ENCODE data around the gene VSTM1. TPM values are rescaled to one million over a fixed set of nuclear protein-coding genes. Genes with fewer than 3 reads are reported as not detected.

The VSTM1 gene
- total and polyA plus RNA-seq, 4 donors = 0.07 to 1.3 TPM; not detected in 2

DNA sequence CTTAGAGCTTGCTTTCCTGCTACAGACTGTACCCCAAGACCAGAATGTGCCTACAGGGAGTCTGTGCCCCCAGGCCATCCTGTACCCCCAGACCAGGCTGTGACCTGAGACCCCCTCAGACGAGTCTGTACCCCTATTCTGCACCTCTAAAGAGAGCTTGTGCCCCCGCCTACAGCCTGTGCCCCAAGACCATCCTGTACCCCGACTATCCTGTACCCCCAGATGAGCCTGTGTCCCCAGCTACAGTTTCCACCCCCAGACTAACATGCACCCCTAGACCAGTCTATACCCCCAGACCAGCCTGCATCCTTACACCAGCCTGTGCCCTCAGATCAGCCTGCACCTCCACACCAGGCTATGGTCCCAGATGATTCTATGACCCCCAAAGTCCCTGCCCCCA lies 70.2 kb downstream of the VSTM1 start (continued):
- TF ChIP-seq YY1 (IDR thresholded peaks at IDR 0.05) = no peak
- TF ChIP-seq, protein P1, sequence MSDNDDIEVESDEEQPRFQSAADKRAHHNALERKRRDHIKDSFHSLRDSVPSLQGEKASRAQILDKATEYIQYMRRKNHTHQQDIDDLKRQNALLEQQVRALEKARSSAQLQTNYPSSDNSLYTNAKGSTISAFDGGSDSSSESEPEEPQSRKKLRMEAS (IDR thresholded peaks at IDR 0.05) = no peak

DNA sequence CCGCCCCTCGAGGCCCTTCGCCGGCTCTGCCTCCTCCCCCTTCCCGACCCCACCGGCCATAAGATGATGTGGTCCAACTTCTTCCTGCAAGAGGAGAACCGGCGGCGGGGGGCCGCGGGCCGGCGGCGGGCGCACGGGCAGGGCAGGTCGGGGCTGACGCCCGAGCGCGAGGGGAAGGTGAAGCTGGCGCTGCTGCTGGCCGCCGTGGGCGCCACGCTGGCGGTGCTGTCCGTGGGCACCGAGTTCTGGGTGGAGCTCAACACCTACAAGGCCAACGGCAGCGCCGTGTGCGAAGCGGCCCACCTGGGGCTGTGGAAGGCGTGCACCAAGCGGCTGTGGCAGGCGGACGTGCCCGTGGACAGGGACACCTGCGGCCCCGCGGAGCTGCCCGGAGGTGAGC lies 70.9 kb downstream of the VSTM1 start:
- Histone ChIP-seq H3K9me3 (ENCODE audit: control insufficient read depth in 4 of 4, low read length in 3 of 4) (no peaks in the 10 kb centered on the region), H3K27me3 (ENCODE audit: control insufficient read depth in 4 of 4, insufficient read depth in 4 of 4, low read length in 3 of 4) (peaks cover 0 to 8% (median 4%) of the 10 kb centered on the region in 4 donors), H3K9ac (ENCODE audit: low read depth in 1 of 2, low read length in 2 of 2) (no peak overlapping the region), H3K4me3 (ENCODE audit: low read depth in 1 of 3, low read length in 3 of 3) (no peak overlapping the region), H3K36me3 (ENCODE audit: control insufficient read depth in 4 of 4, insufficient read depth in 3 of 4, low read depth in 1 of 4, low read length in 3 of 4) (no peaks in the 10 kb centered on the region), H3K4me1 (ENCODE audit: control insufficient read depth in 4 of 4, insufficient read depth in 4 of 4, low read length in 3 of 4) (no peaks in the 10 kb centered on the region), H3K27ac (ENCODE audit: low read depth in 1 of 2, low read length in 2 of 2) (no peak overlapping the region)
- TF ChIP-seq TAF1 (conservative IDR thresholded peaks at IDR 0.05) = no peak
- TF ChIP-seq, protein P2, sequence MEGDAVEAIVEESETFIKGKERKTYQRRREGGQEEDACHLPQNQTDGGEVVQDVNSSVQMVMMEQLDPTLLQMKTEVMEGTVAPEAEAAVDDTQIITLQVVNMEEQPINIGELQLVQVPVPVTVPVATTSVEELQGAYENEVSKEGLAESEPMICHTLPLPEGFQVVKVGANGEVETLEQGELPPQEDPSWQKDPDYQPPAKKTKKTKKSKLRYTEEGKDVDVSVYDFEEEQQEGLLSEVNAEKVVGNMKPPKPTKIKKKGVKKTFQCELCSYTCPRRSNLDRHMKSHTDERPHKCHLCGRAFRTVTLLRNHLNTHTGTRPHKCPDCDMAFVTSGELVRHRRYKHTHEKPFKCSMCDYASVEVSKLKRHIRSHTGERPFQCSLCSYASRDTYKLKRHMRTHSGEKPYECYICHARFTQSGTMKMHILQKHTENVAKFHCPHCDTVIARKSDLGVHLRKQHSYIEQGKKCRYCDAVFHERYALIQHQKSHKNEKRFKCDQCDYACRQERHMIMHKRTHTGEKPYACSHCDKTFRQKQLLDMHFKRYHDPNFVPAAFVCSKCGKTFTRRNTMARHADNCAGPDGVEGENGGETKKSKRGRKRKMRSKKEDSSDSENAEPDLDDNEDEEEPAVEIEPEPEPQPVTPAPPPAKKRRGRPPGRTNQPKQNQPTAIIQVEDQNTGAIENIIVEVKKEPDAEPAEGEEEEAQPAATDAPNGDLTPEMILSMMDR (IDR thresholded peaks at IDR 0.05; ENCODE audit: low read depth, low read length, missing input control) = no peak
- TF ChIP-seq, protein P1 (IDR thresholded peaks at IDR 0.05) = no peak
- TF ChIP-seq JUND (IDR thresholded peaks at IDR 0.05) = no peak
- no peak for TF ChIP-seq FOXA2 (IDR thresholded peaks at IDR 0.05)
- TF ChIP-seq, protein P3, sequence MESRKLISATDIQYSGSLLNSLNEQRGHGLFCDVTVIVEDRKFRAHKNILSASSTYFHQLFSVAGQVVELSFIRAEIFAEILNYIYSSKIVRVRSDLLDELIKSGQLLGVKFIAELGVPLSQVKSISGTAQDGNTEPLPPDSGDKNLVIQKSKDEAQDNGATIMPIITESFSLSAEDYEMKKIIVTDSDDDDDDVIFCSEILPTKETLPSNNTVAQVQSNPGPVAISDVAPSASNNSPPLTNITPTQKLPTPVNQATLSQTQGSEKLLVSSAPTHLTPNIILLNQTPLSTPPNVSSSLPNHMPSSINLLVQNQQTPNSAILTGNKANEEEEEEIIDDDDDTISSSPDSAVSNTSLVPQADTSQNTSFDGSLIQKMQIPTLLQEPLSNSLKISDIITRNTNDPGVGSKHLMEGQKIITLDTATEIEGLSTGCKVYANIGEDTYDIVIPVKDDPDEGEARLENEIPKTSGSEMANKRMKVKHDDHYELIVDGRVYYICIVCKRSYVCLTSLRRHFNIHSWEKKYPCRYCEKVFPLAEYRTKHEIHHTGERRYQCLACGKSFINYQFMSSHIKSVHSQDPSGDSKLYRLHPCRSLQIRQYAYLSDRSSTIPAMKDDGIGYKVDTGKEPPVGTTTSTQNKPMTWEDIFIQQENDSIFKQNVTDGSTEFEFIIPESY (IDR thresholded peaks at IDR 0.05) = no peak
- TF ChIP-seq RXRA (IDR thresholded peaks at IDR 0.05) = no peak
- no peak for TF ChIP-seq FOXA1 (IDR thresholded peaks at IDR 0.05)
- TF ChIP-seq, protein P4, sequence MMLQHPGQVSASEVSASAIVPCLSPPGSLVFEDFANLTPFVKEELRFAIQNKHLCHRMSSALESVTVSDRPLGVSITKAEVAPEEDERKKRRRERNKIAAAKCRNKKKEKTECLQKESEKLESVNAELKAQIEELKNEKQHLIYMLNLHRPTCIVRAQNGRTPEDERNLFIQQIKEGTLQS (IDR thresholded peaks at IDR 0.05) = no peak
- TF ChIP-seq EGR1 (IDR thresholded peaks at IDR 0.05; ENCODE audit: low read depth in 2 of 2) = no peak
- no peak for TF ChIP-seq NR2F2 (IDR thresholded peaks at IDR 0.05)
- no peak for TF ChIP-seq SP1 (IDR thresholded peaks at IDR 0.05)
- TF ChIP-seq HNF4A (conservative IDR thresholded peaks at IDR 0.05) = no peak
- TF ChIP-seq HNF4G (IDR thresholded peaks at IDR 0.05) = no peak
- no peak for TF ChIP-seq YY1 (IDR thresholded peaks at IDR 0.05)
- 21% methylated on average over 43 of the region's 43 CpGs for WGBS
- no peak for DNase-seq (ENCODE audit: low spot score)

DNA sequence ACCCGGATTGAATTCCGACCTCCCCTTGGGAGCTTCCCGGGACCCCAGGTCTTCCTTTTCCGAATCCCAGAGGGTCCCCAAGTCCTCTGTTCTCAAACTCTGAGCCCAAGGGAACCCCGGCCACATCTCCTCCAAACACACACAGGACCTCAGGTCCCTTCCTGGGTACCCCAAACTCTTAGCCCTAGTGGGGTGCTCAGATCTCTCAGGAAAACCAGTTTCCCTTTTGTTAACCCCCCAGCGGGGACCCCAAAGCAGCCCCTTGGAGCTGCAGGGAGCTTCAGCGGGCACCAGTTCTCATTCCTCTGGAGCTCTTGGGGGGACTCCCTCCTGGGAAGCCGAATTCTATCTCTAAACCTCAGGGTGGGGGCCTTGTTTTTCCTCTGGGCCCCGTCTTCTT lies 71.5 kb downstream of the VSTM1 start:
- Histone ChIP-seq H3K27me3 (ENCODE audit: control insufficient read depth in 4 of 4, insufficient read depth in 4 of 4, low read length in 3 of 4) (peaks cover 0 to 8% (median 4%) of the 10 kb centered on the region in 4 donors), H3K4me3 (ENCODE audit: low read depth in 1 of 3, low read length in 3 of 3) (no peak overlapping the region), H3K9me3 (ENCODE audit: control insufficient read depth in 4 of 4, low read length in 3 of 4) (no peaks in the 10 kb centered on the region), H3K27ac (ENCODE audit: low read depth in 1 of 2, low read length in 2 of 2) (no peak overlapping the region), H3K4me1 (ENCODE audit: control insufficient read depth in 4 of 4, insufficient read depth in 4 of 4, low read length in 3 of 4) (no peaks in the 10 kb centered on the region), H3K9ac (ENCODE audit: low read depth in 1 of 2, low read length in 2 of 2) (no peak overlapping the region), H3K36me3 (ENCODE audit: control insufficient read depth in 4 of 4, insufficient read depth in 3 of 4, low read depth in 1 of 4, low read length in 3 of 4) (no peaks in the 10 kb centered on the region)
- WGBS = 68% methylated on average over 9 of the region's 9 CpGs
- no peak for DNase-seq (ENCODE audit: low spot score)
- TF ChIP-seq, protein P3 (IDR thresholded peaks at IDR 0.05) = no peak
- TF ChIP-seq, protein P1 (IDR thresholded peaks at IDR 0.05) = no peak
- TF ChIP-seq, protein P4 (IDR thresholded peaks at IDR 0.05) = no peak
- TF ChIP-seq RXRA (IDR thresholded peaks at IDR 0.05) = no peak
- TF ChIP-seq FOXA1 (IDR thresholded peaks at IDR 0.05) = no peak
- no peak for TF ChIP-seq YY1 (IDR thresholded peaks at IDR 0.05)
- TF ChIP-seq, protein P2 (IDR thresholded peaks at IDR 0.05; ENCODE audit: low read depth, low read length, missing input control) = no peak
- no peak for TF ChIP-seq FOXA2 (IDR thresholded peaks at IDR 0.05)
- TF ChIP-seq TAF1 (conservative IDR thresholded peaks at IDR 0.05) = no peak
- no peak for TF ChIP-seq HNF4A (conservative IDR thresholded peaks at IDR 0.05)
- TF ChIP-seq JUND (IDR thresholded peaks at IDR 0.05) = no peak
- no peak for TF ChIP-seq HNF4G (IDR thresholded peaks at IDR 0.05)
- TF ChIP-seq NR2F2 (IDR thresholded peaks at IDR 0.05) = no peak
- no peak for TF ChIP-seq SP1 (IDR thresholded peaks at IDR 0.05)
- no peak for TF ChIP-seq EGR1 (IDR thresholded peaks at IDR 0.05; ENCODE audit: low read depth in 2 of 2)
